Spinal cord (tissue), 10 donors: ENCODE measurements around the gene IQSEC3. TPM values are rescaled to one million over a fixed set of nuclear protein-coding genes. Genes with fewer than 3 reads are reported as not detected.

Source experiments
- DNase-seq, 6 donors: peaks; one replicate each; pipeline versions ENCODE4 v3.0.0 to v3.0.0-alpha.2; 2013 to 2015; ENCODE audit warnings: low spot score in 6 of 6, low read depth in 4 of 6
- H3K27ac ChIP-seq: one replicate; pipeline ENCODE4 v1.5.1; 2013; ENCODE audit warnings: low read depth, low read length, control low read depth
- H3K27me3 ChIP-seq: one replicate; pipeline ENCODE4 v1.6.1; 2013; ENCODE audit warnings: low read length; ENCODE audit not compliant: control insufficient read depth, insufficient read depth
- H3K36me3 ChIP-seq: one replicate; pipeline ENCODE4 v1.6.1; 2013; ENCODE audit warnings: low read length; ENCODE audit not compliant: control insufficient read depth, insufficient read depth
- H3K4me1 ChIP-seq: one replicate; pipeline ENCODE4 v1.6.1; 2013; ENCODE audit warnings: low read length; ENCODE audit not compliant: control insufficient read depth, insufficient read depth
- H3K4me3 ChIP-seq: one replicate; pipeline ENCODE4 v1.5.1; 2013; ENCODE audit warnings: low read depth, low read length, control low read depth
- H3K9me3 ChIP-seq: one replicate; pipeline ENCODE4 v1.6.1; 2013; ENCODE audit warnings: low read length; ENCODE audit not compliant: control insufficient read depth, insufficient read depth
- WGBS: methylation state at CpG from one replicate; pipeline ENCODE4 v1.1.5; 2013; ENCODE audit warnings: missing lambda C conversion rate; ENCODE audit not compliant: insufficient coverage; 5-methylcytosine and 5-hydroxymethylcytosine counted together
- polyA plus RNA-seq, 2 donors: library from polyadenylated mRNA; unstranded; fragments of 120-200 nt; gene quantifications; one replicate each; pipeline ENCODE4 v1.2.1, GENCODE V29; 2013; ENCODE audit not compliant: insufficient read length in 2 of 2
- total RNA-seq, 2 donors: library from RNA; depleted of rRNA in 1 of 2; stranded (reverse); fragments of 120-200 nt in 1 of 2; fragments of >200 nt in 1 of 2; gene quantifications; one replicate each; pipeline versions ENCODE4 v1.2.3 to v1.2.4, GENCODE V29; 2013 to 2014
- donor health status: healthy.

Gene IQSEC3
- total and polyA plus RNA-seq, 4 donors, result 7.8 to 65.3 (median 39.0) TPM

DNA sequence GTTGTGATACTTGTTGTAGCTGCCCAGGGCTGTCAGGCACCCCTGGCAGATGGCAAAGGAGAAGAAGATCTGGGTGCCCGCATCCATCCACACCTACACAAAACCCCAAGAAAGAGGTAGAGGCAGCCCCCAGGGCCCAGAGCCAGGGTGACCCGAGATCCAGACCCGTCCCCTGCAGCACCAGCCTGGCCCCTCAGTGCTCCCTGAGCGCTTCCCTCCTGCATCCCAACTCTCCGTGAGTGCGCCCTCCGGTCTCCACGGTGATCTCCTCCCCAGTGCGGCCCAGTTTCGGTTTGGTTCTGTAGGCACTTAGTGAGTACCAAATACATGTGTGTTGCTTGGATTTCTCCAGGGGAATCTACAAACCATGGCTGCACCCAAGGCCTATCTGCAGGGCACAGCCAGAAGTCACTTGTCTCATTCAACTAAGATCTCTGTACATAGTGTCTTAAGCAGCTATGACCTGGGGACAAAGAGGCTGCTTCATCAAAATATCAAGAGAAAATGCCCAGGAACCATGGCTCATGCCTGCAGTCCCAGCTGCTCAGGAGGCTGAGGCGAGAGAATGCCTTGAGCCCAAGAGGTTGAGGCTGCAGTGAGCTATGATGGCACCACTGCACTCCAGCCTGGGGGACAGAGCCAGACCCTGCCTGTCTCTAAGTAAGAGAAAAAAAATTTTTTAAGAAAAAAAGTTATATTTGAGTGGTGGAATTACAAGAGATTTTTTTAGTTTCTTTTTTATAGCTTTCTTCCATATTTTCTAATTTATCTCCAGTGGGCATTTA, 131.5 kb downstream of the IQSEC3 start:
- no peak overlapping the region for H3K4me3 ChIP-seq
- H3K9me3 ChIP-seq, result no peaks in the 10 kb centered on the region
- H3K27me3 ChIP-seq, result no peaks in the 10 kb centered on the region
- H3K27ac ChIP-seq, result no peak overlapping the region
- WGBS, result 90% methylated on average over 10 of the region's 11 CpGs
- H3K36me3 ChIP-seq, result no peaks in the 10 kb centered on the region
- no peak for DNase-seq
- peaks cover 21% of the 10 kb centered on the region for H3K4me1 ChIP-seq

GRCh38 chr12:198705-199104, 132.1 kb downstream of the IQSEC3 start:
- H3K27me3 ChIP-seq, result no peaks in the 10 kb centered on the region
- H3K27ac ChIP-seq, result no peak overlapping the region
- no peak for DNase-seq
- no peaks in the 10 kb centered on the region for H3K9me3 ChIP-seq
- H3K4me3 ChIP-seq, result no peak overlapping the region
- peaks cover 17% of the 10 kb centered on the region for H3K4me1 ChIP-seq
- WGBS, result 85% methylated on average over 5 of the region's 9 CpGs
- no peaks in the 10 kb centered on the region for H3K36me3 ChIP-seq

- WGBS, result 93% methylated on average over 6 of the region's 8 CpGs
- Histone ChIP-seq H3K27ac (no peak overlapping the region), H3K9me3 (no peaks in the 10 kb centered on the region), H3K27me3 (no peaks in the 10 kb centered on the region), H3K36me3 (no peaks in the 10 kb centered on the region), H3K4me3 (no peak overlapping the region), H3K4me1 (peaks cover 25% of the 10 kb centered on the region)
- DNase-seq, result no peak
These were observed 134.8 kb downstream of the IQSEC3 start for GRCh38 chr12:201361-201760.

DNA sequence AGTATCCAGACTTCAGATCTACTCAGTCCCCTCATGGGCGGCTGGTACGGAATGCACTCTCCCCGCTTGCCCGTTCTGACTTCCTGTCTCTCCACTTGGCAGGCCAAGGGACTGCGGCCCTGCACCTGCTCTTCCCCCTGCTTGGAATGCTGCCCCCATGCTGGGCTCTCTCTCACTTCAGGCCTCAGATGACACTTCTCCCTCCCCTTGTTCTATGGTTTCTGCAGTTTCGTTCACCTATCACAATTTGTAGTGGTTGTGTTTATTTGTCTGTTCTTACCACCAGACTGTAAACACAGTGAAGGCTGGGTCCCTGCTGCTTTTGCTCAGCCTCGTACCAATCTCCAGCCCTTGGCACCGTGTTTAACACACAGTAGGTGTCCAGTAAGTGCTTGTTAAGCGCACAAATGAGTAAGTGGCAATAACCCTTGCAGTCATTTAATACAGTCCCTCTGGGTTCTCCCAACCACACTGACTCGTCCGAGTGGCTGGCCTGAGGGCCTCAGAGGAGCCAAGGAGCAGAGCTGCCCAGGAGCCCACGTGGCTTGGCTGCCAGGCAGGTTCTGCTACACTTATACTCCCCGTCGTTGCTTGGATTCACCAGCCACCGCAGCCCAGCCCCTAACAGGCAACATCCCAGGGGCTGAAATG, 135.6 kb downstream of the IQSEC3 start:
- peak in 1 of 6 donors; percentile 48 for DNase-seq
- Histone ChIP-seq H3K4me3 (no peak overlapping the region), H3K27me3 (no peaks in the 10 kb centered on the region), H3K9me3 (no peaks in the 10 kb centered on the region), H3K27ac (no peak overlapping the region), H3K36me3 (no peaks in the 10 kb centered on the region), H3K4me1 (peaks cover 25% of the 10 kb centered on the region)
- 44% methylated on average over 11 of the region's 15 CpGs for WGBS

DNA sequence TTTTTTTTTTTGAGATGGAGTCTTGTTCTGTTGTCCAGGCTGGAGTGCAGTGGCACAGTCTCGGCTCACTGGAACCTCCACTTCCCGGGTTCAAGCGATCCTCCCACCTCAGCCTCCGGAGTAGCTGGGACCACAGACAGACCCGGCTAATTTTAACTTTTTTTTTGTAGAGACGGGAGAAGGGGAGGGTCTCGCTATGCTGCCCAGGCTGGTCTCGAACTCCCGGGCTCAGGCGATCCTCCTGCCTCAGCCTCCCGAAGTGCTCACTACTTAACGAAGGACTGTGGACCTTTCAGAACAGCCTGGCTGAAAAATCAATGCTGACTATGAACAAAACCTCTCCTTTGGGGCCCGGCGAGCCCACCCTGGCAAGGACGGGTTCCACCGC, 136.5 kb downstream of the IQSEC3 start:
- Histone ChIP-seq H3K9me3 (no peaks in the 10 kb centered on the region), H3K4me3 (no peak overlapping the region), H3K4me1 (peaks cover 25% of the 10 kb centered on the region), H3K36me3 (no peaks in the 10 kb centered on the region), H3K27ac (no peak overlapping the region), H3K27me3 (no peaks in the 10 kb centered on the region)
- no peak for DNase-seq
- 39% methylated on average over 10 of the region's 16 CpGs for WGBS

DNA sequence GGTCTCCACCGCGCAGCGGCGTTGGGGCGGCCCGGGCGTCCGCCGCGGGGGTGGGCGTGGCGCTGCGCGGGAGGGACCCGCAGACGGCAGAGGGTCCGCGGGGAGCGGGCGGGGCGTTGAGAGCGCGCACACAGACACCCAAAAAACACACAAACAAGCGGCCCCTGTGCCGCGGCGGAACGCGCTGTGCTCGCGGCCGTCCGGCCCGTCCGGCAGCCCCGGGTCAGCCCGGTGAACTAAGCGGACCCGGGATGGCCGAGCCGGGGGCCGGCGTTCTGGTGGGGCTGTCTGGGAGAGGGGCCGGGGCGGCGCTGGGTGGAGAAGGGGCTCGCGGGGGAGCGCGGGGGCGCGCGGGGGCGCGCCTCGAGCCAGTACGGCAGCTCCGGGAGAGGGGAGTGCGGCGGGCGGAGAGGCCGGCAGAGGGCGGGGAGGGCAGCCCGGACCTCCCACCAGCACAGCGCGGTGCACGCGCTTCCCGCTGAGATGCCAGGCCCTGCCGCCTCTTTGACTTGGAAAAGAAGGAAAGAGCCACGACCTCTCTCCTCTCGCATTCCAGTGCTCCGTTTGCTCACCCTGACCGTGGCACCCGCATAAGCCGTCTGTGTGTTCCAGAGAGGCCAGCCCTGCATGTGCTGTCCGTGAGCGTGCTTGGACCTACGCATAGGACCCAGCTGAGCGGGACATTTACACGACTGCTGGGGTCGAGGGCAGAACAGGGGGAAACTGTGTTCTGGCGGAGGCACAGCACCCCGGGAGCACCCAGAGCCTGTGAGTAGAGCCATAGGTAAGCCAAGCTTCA, 137.1 kb downstream of the IQSEC3 start:
- Histone ChIP-seq H3K4me1 (peaks cover 24% of the 10 kb centered on the region), H3K36me3 (no peaks in the 10 kb centered on the region), H3K9me3 (no peaks in the 10 kb centered on the region), H3K27ac (no peak overlapping the region), H3K27me3 (no peaks in the 10 kb centered on the region), H3K4me3 (peak overlapping the region; percentile 41)
- DNase-seq, result peak in 2 of 6 donors; percentile 67 to 72
- 14% methylated on average over 73 of the region's 84 CpGs for WGBS

- WGBS, result 86% methylated on average over 8 of the region's 11 CpGs
- no peaks in the 10 kb centered on the region for H3K27me3 ChIP-seq
- peaks cover 20% of the 10 kb centered on the region for H3K4me1 ChIP-seq
- H3K9me3 ChIP-seq, result no peaks in the 10 kb centered on the region
- H3K27ac ChIP-seq, result no peak overlapping the region
- no peaks in the 10 kb centered on the region for H3K36me3 ChIP-seq
- DNase-seq, result no peak
- peak overlapping the region; percentile 41 for H3K4me3 ChIP-seq
These were observed 137.7 kb downstream of the IQSEC3 start for GRCh38 chr12:204261-204678.

DNA sequence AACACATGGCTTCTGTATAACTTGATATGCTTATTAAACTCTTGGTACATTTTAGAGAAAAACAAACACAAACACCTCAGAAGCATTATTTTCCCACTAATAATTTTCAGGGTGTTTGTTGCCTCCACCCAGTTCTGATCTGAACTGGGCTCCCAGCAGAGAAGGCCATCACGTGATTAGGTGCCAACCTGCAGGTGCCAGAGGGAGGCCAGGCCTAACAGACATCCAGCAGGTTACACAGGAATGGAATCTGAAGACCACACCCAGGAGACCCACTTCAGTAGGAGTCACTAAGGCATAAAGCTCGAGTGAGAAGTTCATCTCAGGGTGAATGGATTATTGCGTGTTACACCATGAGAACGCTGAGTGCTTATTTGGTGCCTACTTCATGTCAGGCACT, 138.5 kb downstream of the IQSEC3 start:
- Histone ChIP-seq H3K27ac (no peak overlapping the region), H3K4me3 (no peak overlapping the region), H3K27me3 (no peaks in the 10 kb centered on the region), H3K36me3 (no peaks in the 10 kb centered on the region), H3K9me3 (no peaks in the 10 kb centered on the region), H3K4me1 (peaks cover 17% of the 10 kb centered on the region)
- WGBS, result 96% methylated on average over 3 of the region's 4 CpGs
- no peak for DNase-seq

DNA sequence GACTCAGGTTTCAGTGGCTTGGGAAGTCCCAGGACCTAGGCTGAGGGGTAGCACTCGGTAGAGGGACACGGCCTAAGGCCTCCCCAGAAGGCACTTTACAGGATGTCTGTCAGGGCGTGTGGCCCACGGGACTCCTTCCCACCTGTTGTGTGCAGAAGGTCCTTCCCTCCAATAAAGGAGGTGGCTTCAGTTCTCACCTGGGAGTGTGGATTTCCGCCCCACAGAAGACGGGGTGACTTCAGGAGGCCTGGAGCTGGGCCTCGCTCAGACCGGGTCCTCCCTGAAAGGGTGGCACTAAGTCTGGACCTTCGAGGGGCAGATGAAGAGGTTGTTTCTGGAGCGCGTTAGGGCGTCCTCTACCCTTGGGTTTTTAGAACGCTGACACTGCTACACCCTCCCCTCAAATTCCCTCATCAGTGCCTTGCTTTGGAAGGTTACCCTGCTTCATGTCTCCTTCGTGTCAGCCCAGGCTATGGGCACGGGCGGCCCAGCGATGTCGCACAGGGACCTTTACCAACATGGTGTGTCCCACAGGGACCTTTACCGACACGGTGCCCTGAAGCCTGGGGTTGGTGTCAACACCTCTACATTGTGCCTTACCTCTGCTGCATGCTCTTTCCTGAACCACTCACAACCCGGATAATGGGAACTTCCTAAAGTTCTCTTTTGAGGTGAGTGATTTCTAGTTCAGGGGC, 140.3 kb downstream of the IQSEC3 start:
- Histone ChIP-seq H3K27me3 (no peaks in the 10 kb centered on the region), H3K4me1 (peaks cover 15% of the 10 kb centered on the region), H3K9me3 (no peaks in the 10 kb centered on the region), H3K27ac (no peak overlapping the region), H3K36me3 (no peaks in the 10 kb centered on the region), H3K4me3 (no peak overlapping the region)
- WGBS, result 96% methylated on average over 20 of the region's 21 CpGs
- DNase-seq, result no peak
